HG03097 (cell line): ENCODE results near the gene GRM1.

ENCODE experiments used
- ATAC-seq: cut with Tn5 transposase; IDR thresholded peaks from one replicate; pipeline ENCODE4 v1.9.1; 2021; ENCODE audit not compliant: unreplicated experiment, low FRiP score

GRM1 gene

DNA sequence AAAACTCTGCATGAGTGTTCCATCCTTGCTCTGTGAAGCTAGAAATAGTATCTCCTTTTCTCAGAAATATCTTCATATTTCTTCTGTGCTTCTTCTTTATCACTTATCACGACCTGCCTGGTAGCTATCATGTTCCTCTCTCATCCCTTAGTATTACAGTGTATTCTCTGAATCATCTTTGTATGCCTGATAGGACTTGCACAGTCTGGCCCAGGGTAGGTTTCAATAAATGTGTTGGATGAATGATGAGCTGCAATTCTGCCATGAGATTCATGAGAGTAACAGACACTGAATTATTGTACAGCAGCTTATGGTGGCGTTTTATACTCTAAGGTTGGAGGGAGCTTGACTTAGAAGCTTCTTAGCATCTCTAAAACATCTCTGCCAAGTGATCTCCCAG, 66.6 kb downstream of the GRM1 start:
- no peak for ATAC-seq

GRCh38 chr6:146097586-146097985, 68.7 kb downstream of the GRM1 start:
- no peak for ATAC-seq

GRCh38 chr6:146100776-146101175, 71.9 kb downstream of the GRM1 start:
- ATAC-seq: no peak

GRCh38 chr6:146103416-146104072, 74.7 kb downstream of the GRM1 start:
- ATAC-seq: no peak

- ATAC-seq: no peak
Measured at GRCh38 chr6:146106532-146106931, 77.7 kb downstream of the GRM1 start.

DNA sequence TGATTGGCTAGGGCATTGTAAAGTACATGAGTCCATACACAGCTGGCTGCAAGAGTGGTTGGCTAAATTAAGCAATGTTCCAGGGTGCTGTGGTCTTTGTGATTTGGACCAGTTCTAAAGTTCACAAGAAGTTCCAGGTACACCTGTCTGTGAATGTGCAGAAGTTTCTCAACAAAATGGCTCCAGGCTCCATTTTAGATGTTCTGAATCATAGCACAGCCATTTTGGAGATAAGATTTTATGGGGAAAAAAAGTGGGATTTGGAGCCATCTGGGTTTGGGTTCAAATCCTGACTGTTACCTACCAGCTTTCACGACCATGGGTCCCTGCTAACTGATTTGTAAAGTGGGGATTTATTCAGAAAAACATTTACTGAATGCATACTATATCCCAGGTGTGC, 82.1 kb downstream of the GRM1 start:
- no peak for ATAC-seq

DNA sequence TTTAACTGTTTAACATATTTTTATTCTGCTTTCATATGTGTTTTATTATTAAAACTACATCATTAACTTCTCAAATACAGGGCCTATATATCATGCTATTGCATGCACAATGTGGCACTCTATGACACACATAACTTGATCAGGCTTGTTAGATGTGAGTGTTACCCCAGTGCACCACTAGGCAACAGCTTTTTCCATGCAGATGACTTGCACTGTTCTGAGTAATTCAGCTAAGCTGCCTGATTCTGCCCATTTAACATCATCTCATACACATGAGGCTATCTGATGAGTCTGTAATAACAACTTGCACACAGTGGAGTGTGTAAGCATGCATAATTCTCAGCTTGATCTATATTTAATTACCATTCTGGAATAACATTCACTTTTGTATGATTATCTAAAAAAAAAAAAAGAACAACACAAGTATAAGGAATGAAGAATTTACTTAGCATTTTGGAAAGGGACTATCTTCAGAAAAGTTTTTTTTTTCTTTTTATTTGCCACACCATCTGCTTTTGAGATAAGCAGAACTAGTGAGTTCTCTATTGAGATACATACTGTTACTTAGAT, 83.1 kb downstream of the GRM1 start:
- no peak for ATAC-seq

DNA sequence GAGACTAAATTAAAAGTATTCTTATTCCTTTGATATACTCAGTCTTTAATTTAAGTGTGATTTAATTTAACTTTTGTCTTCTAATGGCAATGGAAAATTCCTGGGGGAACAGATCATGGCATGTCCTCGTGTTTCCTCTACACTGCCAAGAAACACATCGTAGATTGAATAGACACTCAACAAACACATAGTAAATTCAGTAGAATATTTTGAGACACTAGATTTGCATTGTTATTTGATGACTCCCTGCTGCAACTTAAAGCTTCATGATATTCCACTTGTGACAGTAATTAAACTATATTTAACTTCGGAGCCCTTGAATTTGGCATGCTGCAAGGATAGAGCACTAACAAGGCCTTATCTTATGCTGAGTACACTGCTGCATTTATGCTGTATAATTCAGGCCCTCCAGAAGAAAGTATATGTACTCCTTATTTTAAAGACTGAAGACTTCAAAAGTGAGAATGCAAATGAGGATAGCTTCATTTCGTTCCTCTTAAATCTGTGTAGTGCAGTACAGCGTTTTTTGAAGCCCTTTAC, 84.3 kb downstream of the GRM1 start:
- no peak for ATAC-seq

DNA sequence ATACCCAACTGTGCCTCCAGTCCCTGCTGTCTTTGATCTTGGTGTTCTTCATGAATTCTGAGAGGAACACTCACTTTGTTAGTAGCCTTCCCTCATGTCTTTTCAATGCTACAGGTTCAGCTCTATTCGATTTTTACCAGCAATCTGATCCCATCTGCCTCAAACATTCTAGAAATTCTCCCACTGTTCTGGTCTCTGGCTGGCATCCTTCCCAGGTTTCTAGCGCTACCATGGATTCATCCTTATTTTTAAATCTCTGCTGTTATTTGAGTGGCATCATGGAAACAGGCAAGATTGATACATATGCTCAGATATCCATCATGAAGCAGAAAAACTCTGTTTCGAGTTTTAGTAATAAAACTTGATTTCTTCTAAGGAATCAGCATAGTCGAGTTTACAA, 94.8 kb downstream of the GRM1 start:
- ATAC-seq: no peak

DNA sequence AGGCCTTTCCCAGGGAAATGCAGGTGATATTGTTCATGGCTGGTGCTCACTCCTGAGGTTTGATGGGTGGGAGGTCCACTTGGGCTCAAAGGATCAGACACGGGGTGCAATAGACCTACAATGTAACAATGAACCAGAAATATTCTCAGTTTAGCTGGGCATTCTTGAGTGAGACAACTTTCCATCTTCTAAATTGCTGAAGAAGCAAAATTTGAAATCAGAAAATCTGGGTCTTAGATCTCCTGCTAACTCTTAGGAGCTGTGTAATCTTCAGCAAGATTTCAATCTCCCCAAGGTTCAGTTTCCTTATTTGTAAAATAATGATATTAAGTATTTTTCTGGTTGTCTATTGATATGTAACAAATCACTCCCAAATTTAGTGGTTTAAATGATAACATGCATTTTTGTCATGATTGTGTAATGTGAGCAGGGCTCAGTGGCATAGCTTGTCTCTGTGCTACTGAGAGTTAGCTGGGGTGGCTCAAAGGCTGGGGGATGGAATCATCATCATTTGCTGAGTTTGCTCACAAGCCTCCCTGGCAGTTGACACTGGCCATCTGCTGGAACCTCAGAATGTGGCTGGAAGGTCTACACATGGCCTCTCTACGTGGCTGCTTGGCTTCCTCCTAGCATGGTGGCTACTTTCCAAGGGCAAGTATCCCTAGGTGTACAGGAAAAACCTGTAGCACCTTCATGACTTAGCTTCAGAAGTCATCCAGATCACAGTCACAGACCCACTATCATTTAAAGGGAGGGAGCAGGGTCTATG, 98.8 kb downstream of the GRM1 start:
- no peak for ATAC-seq

GRCh38 chr6:146133866-146134265, 105.0 kb downstream of the GRM1 start:
- ATAC-seq: no peak

DNA sequence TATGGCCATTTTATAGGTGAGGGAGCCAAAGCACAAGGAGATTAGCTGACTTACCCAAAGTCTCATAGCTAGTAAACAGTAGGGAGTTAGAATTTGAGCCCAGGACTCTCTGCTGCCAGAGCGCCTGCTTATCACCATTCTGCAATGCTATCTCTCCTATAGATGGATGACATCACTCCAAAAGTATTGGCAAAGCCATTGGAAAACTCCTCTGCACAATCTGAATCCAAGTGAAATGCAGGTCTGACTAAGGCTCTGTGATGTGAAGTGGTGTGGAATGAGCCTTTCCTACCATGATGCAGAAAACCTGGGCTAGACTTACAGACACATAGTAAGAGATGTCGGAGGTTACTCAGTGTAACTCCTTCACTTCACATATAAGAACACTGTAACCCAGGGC, 106.3 kb downstream of the GRM1 start:
- no peak for ATAC-seq

DNA sequence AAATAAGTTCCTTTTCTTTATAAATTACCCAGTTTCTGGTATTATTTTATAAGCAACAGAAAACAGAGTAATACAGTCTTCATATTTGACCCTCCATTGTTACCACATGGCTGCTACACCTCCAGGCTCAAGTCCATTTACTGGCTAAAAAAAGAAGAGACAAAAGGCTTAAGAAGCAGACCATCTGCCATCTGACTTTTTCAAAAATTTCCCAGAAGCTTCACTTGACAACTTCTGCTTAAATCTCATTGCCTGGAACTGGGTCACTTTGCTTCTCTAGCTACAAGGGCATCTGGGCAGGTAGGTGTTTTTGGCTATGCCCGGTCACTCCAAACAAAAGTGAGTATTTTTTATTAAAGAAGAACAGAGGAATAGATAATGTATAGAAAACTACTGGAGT, 118.0 kb downstream of the GRM1 start:
- no peak for ATAC-seq

- ATAC-seq: no peak
Measured at GRCh38 chr6:146149770-146150169, 120.9 kb downstream of the GRM1 start.

DNA sequence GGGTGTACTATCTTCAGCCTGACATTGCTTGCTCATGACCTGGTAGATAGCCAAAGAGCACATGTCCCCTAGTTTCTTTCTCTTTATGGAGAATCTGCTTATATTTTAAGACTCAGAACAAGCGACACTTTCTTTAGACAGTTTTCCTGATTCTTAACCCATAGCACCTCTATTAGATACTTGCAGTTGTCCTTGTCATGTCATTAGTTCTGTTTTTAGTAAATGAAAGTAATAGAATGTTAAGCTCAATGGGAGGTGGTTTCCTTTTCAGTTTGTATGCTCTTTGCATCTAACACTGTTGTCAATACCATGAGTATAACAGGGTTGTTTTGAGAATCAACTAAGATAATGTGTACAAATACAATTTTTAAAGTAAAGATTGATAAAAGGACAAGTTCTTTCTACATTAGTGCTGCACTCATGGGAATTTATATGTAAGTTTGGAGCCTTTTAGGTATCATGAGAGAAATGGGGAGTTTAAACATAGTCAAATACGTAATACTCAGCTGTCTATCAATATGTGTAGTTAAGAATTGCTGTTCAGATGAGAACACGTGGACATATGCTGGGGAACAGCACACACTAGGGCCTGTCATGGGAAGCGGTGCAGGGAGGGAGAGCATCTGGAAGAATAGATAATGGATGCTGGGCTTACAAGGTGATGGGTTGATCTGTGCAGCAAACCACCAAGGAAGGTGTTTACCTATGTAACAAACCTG, 124.3 kb downstream of the GRM1 start:
- ATAC-seq: peak; percentile 99

DNA sequence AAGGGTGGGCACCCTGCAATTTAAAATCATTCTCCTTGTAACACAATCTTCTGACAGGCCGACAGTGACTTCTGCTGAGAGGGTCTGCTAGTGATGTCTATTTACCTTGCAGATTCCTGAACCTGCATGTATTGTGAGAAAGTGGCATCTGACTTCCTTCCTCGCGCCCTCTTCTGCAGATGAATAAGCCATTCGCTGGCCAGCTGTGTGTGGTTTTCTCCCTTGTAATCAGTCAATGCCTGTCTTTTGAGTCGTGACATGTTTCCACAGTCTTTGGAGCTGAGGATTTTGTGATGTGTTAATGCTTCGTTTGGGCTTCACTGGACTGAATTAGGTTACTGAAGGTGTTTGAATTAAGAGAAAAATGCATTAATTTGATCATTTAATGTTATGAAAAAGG, 125.3 kb downstream of the GRM1 start:
- ATAC-seq: no peak

DNA sequence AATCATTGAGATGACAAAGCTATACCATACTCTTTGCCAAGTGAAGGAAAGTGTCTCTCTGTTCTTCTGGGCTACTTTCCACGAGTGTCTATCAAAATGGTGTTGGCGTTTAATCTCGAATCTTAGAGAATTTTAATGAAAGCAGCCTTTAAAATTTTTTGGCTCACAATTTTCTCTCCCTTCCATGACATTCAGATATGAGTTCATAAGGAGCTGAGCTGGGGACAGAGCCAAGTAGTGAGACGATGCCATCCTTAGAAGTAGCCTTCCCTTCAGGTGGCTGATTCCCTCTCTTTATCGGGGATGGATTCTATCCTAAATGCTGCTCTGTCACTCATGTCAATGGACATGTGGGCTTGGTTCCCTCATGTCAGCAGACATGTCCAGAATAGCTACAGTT, 132.8 kb downstream of the GRM1 start:
- ATAC-seq: no peak

- ATAC-seq: no peak
Measured at GRCh38 chr6:146169872-146170271, 141.0 kb downstream of the GRM1 start.

- no peak for ATAC-seq
Measured at GRCh38 chr6:146177785-146178184, 148.9 kb downstream of the GRM1 start.

DNA sequence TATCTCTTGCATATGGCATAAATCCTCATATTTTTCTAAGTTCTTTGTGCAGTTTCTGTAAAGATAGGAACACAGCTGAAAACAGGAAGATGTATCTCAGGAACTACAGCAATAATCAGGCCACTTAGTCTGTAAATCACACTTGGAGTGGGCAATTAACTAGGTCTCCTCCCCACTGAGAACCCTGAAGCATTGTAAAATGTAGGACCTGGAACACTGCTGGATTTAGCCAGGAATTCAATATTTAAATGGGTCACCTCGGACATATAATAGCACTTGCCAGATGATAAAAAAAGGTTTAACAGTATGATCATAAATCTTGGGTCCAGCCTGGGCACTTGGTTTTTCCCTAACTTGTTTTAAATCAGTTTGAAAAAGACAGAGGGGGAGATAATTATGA, 155.0 kb downstream of the GRM1 start:
- no peak for ATAC-seq

GRCh38 chr6:146184701-146185100, 155.8 kb downstream of the GRM1 start:
- ATAC-seq: no peak
